H1 (cell line): Measurements from ENCODE around the gene NPFFR1. TPM values are rescaled to one million over a fixed set of nuclear protein-coding genes. Genes with fewer than 3 reads are reported as not detected.

Experiments used
- CTCF ChIA-PET: fragments of 300-600 bp; sonication (Branson Sonifier 250); formaldehyde crosslinking; loops from one replicate; lab custom pipeline; 2021; ENCODE audit not compliant: partially characterized antibody; lab: Charles Lee
- POLR2A ChIA-PET: fragments of 300-600 bp; sonication (Branson Sonifier 250); formaldehyde crosslinking; loops from one replicate; lab custom pipeline; 2021; ENCODE audit warnings: inconsistent platforms; ENCODE audit not compliant: partially characterized antibody; lab: Charles Lee
- DNase-seq, 2 experiments: peaks; one replicate each; pipeline versions ENCODE4 v3.0.0 to v3.0.0-alpha.2; 2010 to 2022; ENCODE audit warnings: low spot score in 2 of 2, low read depth in 1 of 2, mixed read lengths in 1 of 2
- FAIRE-seq: peaks from 2 replicates; lab custom pipeline; 2011; peaks lifted over from hg19 to GRCh38; lab: Jason Lieb, UNC
- H2AFZ ChIP-seq: 2 replicates; pipeline ENCODE4 v1.8.1; 2012; ENCODE audit warnings: low read length, inconsistent platforms
- H2AK5ac ChIP-seq: 2 replicates; pipeline ENCODE4 v1.6.1; 2013; ENCODE audit warnings: low read depth, low read length
- H2BK120ac ChIP-seq: replicated peaks from 2 replicates; pipeline ENCODE3; 2013; ENCODE audit warnings: low read depth, low read length, inconsistent platforms
- H2BK12ac ChIP-seq: 2 replicates; pipeline ENCODE4 v1.6.1; 2013; ENCODE audit warnings: low read depth, low read length
- H2BK15ac ChIP-seq: 2 replicates; pipeline ENCODE4 v1.6.1; 2013; ENCODE audit warnings: low read length
- H2BK20ac ChIP-seq: 2 replicates; pipeline ENCODE4 v1.6.1; 2013; ENCODE audit warnings: low read length
- H2BK5ac ChIP-seq: 2 replicates; pipeline ENCODE4 v1.6.1; 2013; ENCODE audit warnings: low read depth, low read length
- H3K14ac ChIP-seq: 2 replicates; pipeline ENCODE4 v1.6.1; 2013; ENCODE audit warnings: inconsistent platforms; ENCODE audit not compliant: insufficient read length
- H3K18ac ChIP-seq: 2 replicates; pipeline ENCODE4 v1.6.1; 2013; ENCODE audit warnings: low read length; ENCODE audit errors: extremely low read depth
- H3K23ac ChIP-seq: 2 replicates; pipeline ENCODE4 v1.6.1; 2013; ENCODE audit warnings: inconsistent platforms; ENCODE audit not compliant: insufficient read length
- H3K23me2 ChIP-seq: 2 replicates; pipeline ENCODE4 v1.6.1; 2013; ENCODE audit warnings: low read depth, low read length
- H3K27ac ChIP-seq: 2 replicates; pipeline ENCODE4 v1.6.1; 2011; ENCODE audit warnings: low read depth, low read length, inconsistent platforms
- H3K27me3 ChIP-seq, 4 experiments: replicated peaks in 1 of 4; 1 replicate in 1 of 4; 2 replicates in 3 of 4; pipeline versions ENCODE4 v1.6.1 to v1.8.1; 2011 to 2013; ENCODE audit warnings: low read length in 3 of 4, mild to moderate bottlenecking in 3 of 4, inconsistent platforms in 2 of 4, mixed read lengths in 2 of 4, moderate library complexity in 1 of 4; ENCODE audit not compliant: control insufficient read depth in 3 of 4, insufficient read depth in 3 of 4; ENCODE audit errors: extremely low read depth in 1 of 4
- H3K36me3 ChIP-seq, 4 experiments: 2 replicates each; pipeline versions ENCODE4 v1.6.1 to v1.8.1; 2011 to 2013; ENCODE audit warnings: mild to moderate bottlenecking in 4 of 4, low read length in 3 of 4, moderate library complexity in 2 of 4, control low read depth in 1 of 4, inconsistent platforms in 1 of 4; ENCODE audit not compliant: insufficient read depth in 4 of 4, control insufficient read depth in 2 of 4
- H3K4ac ChIP-seq: replicated peaks from 2 replicates; pipeline ENCODE3; 2013; ENCODE audit warnings: low read length, low read depth, mixed read lengths, inconsistent platforms; ENCODE audit not compliant: insufficient read length
- H3K4me1 ChIP-seq, 4 experiments: replicated peaks in 1 of 4; 1 replicate in 1 of 4; 2 replicates in 3 of 4; pipeline versions ENCODE4 v1.6.1 to v1.8.1; 2011 to 2013; ENCODE audit warnings: low read length in 3 of 4, inconsistent platforms in 2 of 4, mixed read lengths in 1 of 4; ENCODE audit not compliant: insufficient read depth in 4 of 4, control insufficient read depth in 3 of 4
- H3K4me2 ChIP-seq, 2 experiments: 2 replicates each; pipeline versions ENCODE4 v1.6.1 to v1.8.1; 2011 to 2013; ENCODE audit warnings: low read depth in 2 of 2, low read length in 2 of 2, control low read depth in 1 of 2, inconsistent platforms in 1 of 2, mild to moderate bottlenecking in 1 of 2; ENCODE audit not compliant: insufficient read depth in 1 of 2
- H3K4me3 ChIP-seq, 4 experiments: fragments of 200-600, 300-600 bp in 1 of 4; sonication (generic), shearing (Covaris generic), sonication (Bioruptor Twin) in 1 of 4; 2 replicates each; pipeline versions ENCODE4 v1.5.1 to v1.8.1; 2011 to 2016; ENCODE audit warnings: low read length in 4 of 4, low read depth in 3 of 4, control low read depth in 2 of 4, inconsistent platforms in 2 of 4, mild to moderate bottlenecking in 2 of 4, mixed read lengths in 1 of 4, moderate library complexity in 1 of 4; ENCODE audit not compliant: insufficient read depth in 2 of 4; ENCODE audit errors: extremely low read depth in 1 of 4
- H3K56ac ChIP-seq: replicated peaks from 2 replicates; pipeline ENCODE3; 2013; ENCODE audit warnings: low read depth, mild to moderate bottlenecking, mixed read lengths, low read length, inconsistent platforms; ENCODE audit not compliant: insufficient read length
- H3K79me1 ChIP-seq: 2 replicates; pipeline ENCODE4 v1.6.1; 2013; ENCODE audit warnings: low read depth, low read length, control low read depth
- H3K79me2 ChIP-seq, 2 experiments: 2 replicates each; pipeline versions ENCODE4 v1.6.1 to v1.8.1; 2012 to 2013; ENCODE audit warnings: low read length in 2 of 2, mild to moderate bottlenecking in 2 of 2, inconsistent platforms in 1 of 2; ENCODE audit not compliant: insufficient read depth in 2 of 2, control insufficient read depth in 1 of 2
- H3K9ac ChIP-seq, 4 experiments: replicated peaks in 1 of 4; 1 replicate in 1 of 4; 2 replicates in 3 of 4; pipeline versions ENCODE4 v1.6.1 to v1.8.1; 2011 to 2013; ENCODE audit warnings: low read depth in 3 of 4, low read length in 3 of 4, control low read depth in 2 of 4, mild to moderate bottlenecking in 2 of 4, moderate library complexity in 2 of 4, inconsistent platforms in 1 of 4; ENCODE audit errors: extremely low read depth in 1 of 4
- H3K9me3 ChIP-seq, 2 experiments: 2 replicates each; pipeline versions ENCODE4 v1.6.1 to v1.8.1; 2012 to 2013; ENCODE audit warnings: mild to moderate bottlenecking in 2 of 2, moderate library complexity in 2 of 2, control low read depth in 1 of 2, inconsistent platforms in 1 of 2, low read depth in 1 of 2, low read length in 1 of 2, mixed read lengths in 1 of 2; ENCODE audit not compliant: insufficient read depth in 2 of 2
- H4K20me1 ChIP-seq, 2 experiments: replicated peaks in 1 of 2; 2 replicates each; pipeline versions ENCODE3 to v1.8.1; 2011 to 2013; ENCODE audit warnings: inconsistent platforms in 2 of 2, low read length in 2 of 2, mild to moderate bottlenecking in 1 of 2; ENCODE audit not compliant: insufficient read depth in 2 of 2, control insufficient read depth in 1 of 2
- H4K5ac ChIP-seq: 2 replicates; pipeline ENCODE4 v1.6.1; 2013; ENCODE audit warnings: low read length, low read depth, mixed read lengths, inconsistent platforms; ENCODE audit not compliant: insufficient read length
- H4K8ac ChIP-seq: 2 replicates; pipeline ENCODE4 v1.8.0; 2013; ENCODE audit warnings: mild to moderate bottlenecking, moderate library complexity, low read length, inconsistent platforms; ENCODE audit not compliant: insufficient read depth; ENCODE audit errors: extremely low read depth
- H4K91ac ChIP-seq: replicated peaks from 2 replicates; pipeline ENCODE3; 2013; ENCODE audit warnings: low read length, mixed read lengths, inconsistent platforms; ENCODE audit not compliant: insufficient read length
- KDM4A ChIP-seq: IDR thresholded peaks from one replicate; pipeline ENCODE4 v1.7.1; 2012; ENCODE audit warnings: low read depth, mild to moderate bottlenecking, moderate library complexity, low read length, inconsistent platforms; ENCODE audit not compliant: severe bottlenecking
- WGBS, 2 experiments: shearing (Covaris generic) in 1 of 2; methylation state at CpG; one replicate each; pipeline versions ENCODE4 v1.1.6 to v1.1.7; 2013 to 2015; ENCODE audit warnings: low lambda C conversion rate in 2 of 2, mixed read lengths in 2 of 2, inconsistent platforms in 1 of 2, low coverage in 1 of 2, missing lambda C conversion rate in 1 of 2; ENCODE audit not compliant: insufficient replicate concordance in 2 of 2, insufficient coverage in 1 of 2, insufficient read length in 1 of 2; ENCODE audit errors: extremely low coverage in 1 of 2, missing lambda C conversion rate in 1 of 2; 5-methylcytosine and 5-hydroxymethylcytosine counted together
- polyA plus RNA-seq, 7 experiments: library from polyadenylated mRNA; depleted of rRNA in 3 of 7; stranded (reverse) in 5 of 7; unstranded in 2 of 7; fragments of >200 nt in 5 of 7; fragments of 200-250 nt in 2 of 7; gene quantifications; 1 replicate in 5 of 7; 2 replicates in 1 of 7; 4 replicates in 1 of 7; pipeline versions ENCODE4 v1.2.1 to v1.2.3, GENCODE V29; 2011 to 2013; ENCODE audit warnings: missing spikeins in 2 of 7, mixed read lengths in 2 of 7
- total RNA-seq: library from RNA; stranded (reverse); fragmentation: NEBNext Ultra II Directional; extraction: Animal tissue kit (Norgen Biotek cat#: 25700); gene quantifications from 2 replicates; pipeline ENCODE4 v1.2.1, GENCODE V29; 2021
- TF ChIP-seq, protein P1 (sequence below): IDR thresholded peaks from 2 replicates; pipeline ENCODE4 v1.6.1; 2012; ENCODE audit warnings: inconsistent platforms

The NPFFR1 gene
- total and polyA plus RNA-seq, 2 of the 8 experiments (the other 6 are each of a cell fraction or from before 2014, with no cell fraction given), result 0.02 to 0.06 TPM

DNA sequence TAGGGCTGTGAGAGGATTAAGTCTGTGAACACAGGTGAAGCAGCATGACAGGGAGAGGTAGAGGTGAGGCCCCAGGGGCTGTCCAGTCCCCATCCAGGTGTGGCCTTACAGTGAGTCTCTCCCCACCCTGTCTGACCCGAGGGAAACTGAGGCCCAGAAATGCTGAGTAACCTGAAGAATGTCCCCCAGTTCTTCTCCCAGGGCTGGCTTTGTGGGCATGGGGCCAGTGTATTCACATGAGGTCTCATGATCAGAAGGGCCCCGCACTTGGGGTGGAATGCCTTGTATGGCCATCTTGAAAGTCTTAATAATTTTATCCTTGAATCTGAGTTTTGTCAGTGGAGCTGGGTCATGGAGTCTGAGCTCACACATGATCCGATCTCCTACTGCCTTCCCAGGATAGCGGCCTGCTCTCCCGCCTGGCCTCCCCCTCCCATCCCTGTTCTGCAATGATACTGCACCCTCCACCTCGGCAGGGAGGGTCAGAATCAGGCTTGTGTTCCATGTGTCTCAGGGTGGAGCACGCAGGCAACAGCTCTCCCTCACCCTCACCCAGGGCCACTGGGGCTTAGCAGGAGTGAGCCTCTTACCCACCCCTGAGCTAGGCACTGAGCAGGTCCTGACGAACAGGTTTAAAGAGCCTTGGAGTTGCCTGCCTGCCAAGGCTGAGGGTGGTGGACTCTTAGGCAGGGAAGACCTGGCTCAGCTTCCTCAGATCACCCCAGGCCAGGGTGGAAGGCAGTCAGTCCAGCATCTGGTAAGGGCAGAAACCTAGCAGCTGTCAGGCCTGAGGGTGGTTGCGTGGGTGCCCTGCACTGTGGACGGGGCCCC, 41.4 kb upstream of the NPFFR1 start:
- Histone ChIP-seq H2AFZ (no peak overlapping the region), H2BK12ac (no peak overlapping the region), H3K27me3 (no peaks in the 10 kb centered on the region)
- POLR2A ChIA-PET, result interaction anchor here (1.1 to 1.8 kb wide), 2 partner anchors 15 to 79 kb away, joined by 3 to 7 read pairs; partner anchors contain the start of gene EIF4EBP2
- 83% methylated on average over 10 of the region's 10 CpGs; no CpG with 5 or more reads in 1 of the 2 experiments for WGBS, 2 experiments
- TF ChIP-seq, protein P1, sequence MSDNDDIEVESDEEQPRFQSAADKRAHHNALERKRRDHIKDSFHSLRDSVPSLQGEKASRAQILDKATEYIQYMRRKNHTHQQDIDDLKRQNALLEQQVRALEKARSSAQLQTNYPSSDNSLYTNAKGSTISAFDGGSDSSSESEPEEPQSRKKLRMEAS, result no peak
- TF ChIP-seq KDM4A, result peak; percentile 20
- TF ChIP-seq, all 59 proteins: peak for 1
- H4K5ac ChIP-seq, result no peak overlapping the region
- H4K91ac ChIP-seq, result no peak overlapping the region
- no peak overlapping the region; the same call in 1 of the 2 replicates for H2BK20ac ChIP-seq
- no peak overlapping the region for H3K14ac ChIP-seq
- H2BK120ac ChIP-seq, result no peak overlapping the region
- H3K9ac ChIP-seq, result no peak overlapping the region
- H3K56ac ChIP-seq, result no peak overlapping the region
- H3K23ac ChIP-seq, result no peak overlapping the region
- H2AK5ac ChIP-seq, result no peak overlapping the region
- CTCF ChIA-PET, result interaction anchor here (0.6 to 4.3 kb wide), 16 partner anchors 8 to 148 kb away, joined by 3 to 40 read pairs (median 4); no protein-coding TSS in a partner anchor
- H3K18ac ChIP-seq, result 0 out of 2 replicates have a peak overlapping the region, but pooled peaks have one; percentile 1
- no peak overlapping the region for H3K4me3 ChIP-seq
- peaks cover 0 to 17% (median 9%) of the 10 kb centered on the region in 4 experiments; a peak in 6 of 7 replicates for H3K4me1 ChIP-seq
- no peak overlapping the region for H3K4me2 ChIP-seq
- H3K79me1 ChIP-seq, result no peaks in the 10 kb centered on the region; the same call in 1 of the 2 replicates
- H3K9me3 ChIP-seq, result no peaks in the 10 kb centered on the region
- H3K23me2 ChIP-seq, result no peaks in the 10 kb centered on the region
- H3K27ac ChIP-seq, result no peak overlapping the region
- H3K79me2 ChIP-seq, result no peaks in the 10 kb centered on the region
- no peak overlapping the region for H3K4ac ChIP-seq
- no peaks in the 10 kb centered on the region for H3K36me3 ChIP-seq
- FAIRE-seq (no peak), DNase-seq (no peak)
- H2BK5ac ChIP-seq, result 0 out of 2 replicates have a peak overlapping the region, but pooled peaks have one; percentile 27
- no peaks in the 10 kb centered on the region for H4K20me1 ChIP-seq
- H4K8ac ChIP-seq, result no peak overlapping the region; the same call in 1 of the 2 replicates
- H2BK15ac ChIP-seq, result no peak overlapping the region
